T-helper 1 cell treated with Interleukin-12 subunit alpha and Interleukin-12 subunit beta and Interleukin-4 antibody, amounts not matched to agents 30 μg/mL and 1 μg/mL, for 36 hours (primary cell): Measurements from ENCODE around the gene HOXA1.

Experiments
- H3K27ac Mint-ChIP-seq: one replicate; pipeline ENCODE4 v1.8.0; 2021; ENCODE audit warnings: mild to moderate bottlenecking, mixed read lengths
- H3K27me3 Mint-ChIP-seq: one replicate; pipeline ENCODE4 v1.8.0; 2021; ENCODE audit warnings: low read depth, mixed read lengths
- H3K36me3 Mint-ChIP-seq: one replicate; pipeline ENCODE4 v1.8.0; 2021; ENCODE audit warnings: low read depth, mixed read lengths
- H3K4me1 Mint-ChIP-seq: one replicate; pipeline ENCODE4 v1.8.0; 2021; ENCODE audit warnings: low read depth, mixed read lengths
- H3K4me3 Mint-ChIP-seq: one replicate; pipeline ENCODE4 v1.8.0; 2021; ENCODE audit warnings: mild to moderate bottlenecking, moderate library complexity, mixed read lengths
- H3K9me3 Mint-ChIP-seq: one replicate; pipeline ENCODE4 v1.8.0; 2021; ENCODE audit warnings: mixed read lengths

The HOXA1 gene

DNA sequence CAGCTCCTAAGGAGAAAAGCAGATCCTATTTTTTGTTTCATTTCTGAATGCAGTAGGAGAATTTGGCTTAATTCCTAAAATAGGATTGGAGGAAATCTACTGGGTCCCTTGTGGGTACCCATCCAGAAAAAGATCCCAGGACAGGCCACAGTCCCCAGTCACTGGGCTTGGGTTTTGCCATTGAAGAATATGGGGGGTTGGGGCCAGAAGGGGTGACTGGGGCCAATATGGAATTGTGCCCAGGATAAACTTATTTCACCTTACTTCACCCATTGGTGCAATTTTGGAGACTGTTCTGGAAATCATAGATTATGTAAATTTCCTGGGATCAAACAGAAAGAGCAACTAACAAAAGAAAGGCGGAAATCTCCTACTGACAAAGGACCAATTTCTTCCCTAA, 42.7 kb upstream of the HOXA1 start:
- no peaks in the 10 kb centered on the region for H3K9me3 Mint-ChIP-seq
- H3K4me3 Mint-ChIP-seq, result no peak overlapping the region
- peaks cover 24% of the 10 kb centered on the region for H3K4me1 Mint-ChIP-seq
- H3K36me3 Mint-ChIP-seq, result no peaks in the 10 kb centered on the region
- H3K27ac Mint-ChIP-seq, result no peak overlapping the region
- peaks cover 43% of the 10 kb centered on the region for H3K27me3 Mint-ChIP-seq

- Mint-ChIP-seq H3K36me3 (no peaks in the 10 kb centered on the region), H3K4me3 (no peak overlapping the region), H3K9me3 (no peaks in the 10 kb centered on the region), H3K27ac (no peak overlapping the region), H3K4me1 (peaks cover 28% of the 10 kb centered on the region), H3K27me3 (peaks cover 47% of the 10 kb centered on the region)
Measured at GRCh38 chr7:27137640-27138315, 42.0 kb upstream of the HOXA1 start.

GRCh38 chr7:27134392-27134791, 38.6 kb upstream of the HOXA1 start:
- H3K4me1 Mint-ChIP-seq, result peaks cover 28% of the 10 kb centered on the region
- no peaks in the 10 kb centered on the region for H3K9me3 Mint-ChIP-seq
- H3K27me3 Mint-ChIP-seq, result peaks cover 58% of the 10 kb centered on the region
- peaks cover 1% of the 10 kb centered on the region for H3K36me3 Mint-ChIP-seq
- peak overlapping the region; percentile 34 for H3K27ac Mint-ChIP-seq
- H3K4me3 Mint-ChIP-seq, result peak overlapping the region; percentile 35

- Mint-ChIP-seq H3K36me3 (peaks cover 1% of the 10 kb centered on the region), H3K27ac (no peak overlapping the region), H3K9me3 (no peaks in the 10 kb centered on the region), H3K27me3 (peaks cover 62% of the 10 kb centered on the region), H3K4me1 (peaks cover 28% of the 10 kb centered on the region), H3K4me3 (peak overlapping the region; percentile 35)
Measured at GRCh38 chr7:27133409-27134231, 37.8 kb upstream of the HOXA1 start.

GRCh38 chr7:27132978-27133377, 37.2 kb upstream of the HOXA1 start:
- Mint-ChIP-seq H3K4me3 (no peak overlapping the region), H3K4me1 (peaks cover 28% of the 10 kb centered on the region), H3K9me3 (no peaks in the 10 kb centered on the region), H3K27me3 (peaks cover 65% of the 10 kb centered on the region), H3K36me3 (peaks cover 1% of the 10 kb centered on the region), H3K27ac (no peak overlapping the region)

DNA sequence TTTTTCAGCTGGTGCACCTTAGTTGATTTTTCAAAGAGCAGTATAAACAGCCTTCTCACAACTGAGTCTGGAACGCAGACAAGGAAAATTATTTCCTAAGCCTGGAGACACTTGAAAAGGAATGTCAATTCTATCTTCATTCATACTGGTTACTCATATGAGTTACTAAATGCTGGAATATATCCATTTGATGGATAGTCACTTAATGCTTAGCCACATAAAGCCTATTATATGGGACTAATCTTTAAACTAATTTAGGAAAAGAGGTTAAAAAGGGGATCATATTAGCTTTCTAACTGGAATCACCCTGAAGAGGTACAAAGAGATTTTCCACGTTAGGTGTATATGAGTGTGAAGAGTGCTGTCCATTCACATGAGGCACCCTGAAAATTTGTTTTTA, 36.4 kb upstream of the HOXA1 start:
- Mint-ChIP-seq H3K4me3 (no peak overlapping the region), H3K4me1 (peaks cover 27% of the 10 kb centered on the region), H3K36me3 (peaks cover 1% of the 10 kb centered on the region), H3K27me3 (peaks cover 66% of the 10 kb centered on the region), H3K9me3 (no peaks in the 10 kb centered on the region), H3K27ac (no peak overlapping the region)

GRCh38 chr7:27131390-27131819, 35.6 kb upstream of the HOXA1 start:
- peaks cover 71% of the 10 kb centered on the region for H3K27me3 Mint-ChIP-seq
- H3K36me3 Mint-ChIP-seq, result peaks cover 1% of the 10 kb centered on the region
- H3K27ac Mint-ChIP-seq, result no peak overlapping the region
- peak overlapping the region; percentile 40 for H3K4me3 Mint-ChIP-seq
- peaks cover 27% of the 10 kb centered on the region for H3K4me1 Mint-ChIP-seq
- no peaks in the 10 kb centered on the region for H3K9me3 Mint-ChIP-seq

DNA sequence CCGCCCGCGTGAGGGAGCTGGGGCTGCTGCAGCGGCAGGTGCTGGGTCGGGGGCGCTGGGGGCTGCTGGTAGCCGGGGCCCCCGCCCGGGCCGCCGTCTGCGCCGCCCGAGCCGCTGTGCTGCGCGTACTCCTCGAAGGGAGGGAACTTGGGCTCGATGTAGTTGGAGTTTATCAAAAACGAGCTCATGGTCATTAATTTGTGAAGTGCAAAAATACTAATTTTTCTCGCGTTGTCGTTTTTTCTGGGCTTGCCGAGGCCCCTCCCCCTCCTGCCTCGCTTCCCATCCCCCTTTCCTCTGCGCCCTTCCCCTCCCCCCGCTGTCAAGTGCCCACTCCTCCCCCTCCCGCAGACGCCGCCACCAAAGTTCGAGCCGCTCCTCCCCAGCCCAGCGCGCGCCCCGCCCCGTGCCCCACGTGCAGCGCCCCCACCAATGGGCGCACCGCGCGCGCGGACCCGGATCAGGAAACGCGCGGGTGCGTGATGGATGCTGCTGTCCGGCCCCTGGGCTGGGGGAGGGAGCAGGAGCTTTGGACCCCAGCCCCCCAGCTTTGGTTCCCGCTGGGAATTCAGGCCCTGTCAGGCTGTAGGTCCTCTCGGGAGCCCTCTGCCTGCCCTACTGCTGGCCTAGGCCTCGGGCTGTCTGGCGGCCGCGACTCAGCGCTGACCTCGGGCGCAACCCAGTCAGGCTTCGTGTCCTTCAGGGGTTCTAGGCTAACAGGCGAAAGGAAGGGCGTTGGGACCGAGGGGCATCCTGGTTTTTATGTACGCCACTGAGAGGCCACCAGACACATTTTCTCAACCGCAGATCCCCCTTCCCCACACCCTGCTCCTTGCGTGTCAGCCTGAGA, 35.0 kb upstream of the HOXA1 start, which contains the start of gene HOXA4:
TSS of gene HOXA4 (minus strand) at position 218 of the 850 bp plus-strand sequence. CDS start at position 194, 24 bp downstream.
- no peaks in the 10 kb centered on the region for H3K9me3 Mint-ChIP-seq
- H3K27ac Mint-ChIP-seq, result no peak within 1 kb of the TSS
- peaks cover 22% of the 10 kb centered on the region for H3K4me1 Mint-ChIP-seq
- H3K27me3 Mint-ChIP-seq, result peaks cover 69% of the 10 kb centered on the region
- peaks cover 1% of the 10 kb centered on the region for H3K36me3 Mint-ChIP-seq
- H3K4me3 Mint-ChIP-seq, result peak within 1 kb of the TSS; percentile 67

GRCh38 chr7:27129729-27130539, 34.1 kb upstream of the HOXA1 start:
- H3K27ac Mint-ChIP-seq, result no peak overlapping the region
- peaks cover 68% of the 10 kb centered on the region for H3K27me3 Mint-ChIP-seq
- H3K9me3 Mint-ChIP-seq, result no peaks in the 10 kb centered on the region
- peaks cover 1% of the 10 kb centered on the region for H3K36me3 Mint-ChIP-seq
- H3K4me3 Mint-ChIP-seq, result no peak overlapping the region
- H3K4me1 Mint-ChIP-seq, result peaks cover 17% of the 10 kb centered on the region

DNA sequence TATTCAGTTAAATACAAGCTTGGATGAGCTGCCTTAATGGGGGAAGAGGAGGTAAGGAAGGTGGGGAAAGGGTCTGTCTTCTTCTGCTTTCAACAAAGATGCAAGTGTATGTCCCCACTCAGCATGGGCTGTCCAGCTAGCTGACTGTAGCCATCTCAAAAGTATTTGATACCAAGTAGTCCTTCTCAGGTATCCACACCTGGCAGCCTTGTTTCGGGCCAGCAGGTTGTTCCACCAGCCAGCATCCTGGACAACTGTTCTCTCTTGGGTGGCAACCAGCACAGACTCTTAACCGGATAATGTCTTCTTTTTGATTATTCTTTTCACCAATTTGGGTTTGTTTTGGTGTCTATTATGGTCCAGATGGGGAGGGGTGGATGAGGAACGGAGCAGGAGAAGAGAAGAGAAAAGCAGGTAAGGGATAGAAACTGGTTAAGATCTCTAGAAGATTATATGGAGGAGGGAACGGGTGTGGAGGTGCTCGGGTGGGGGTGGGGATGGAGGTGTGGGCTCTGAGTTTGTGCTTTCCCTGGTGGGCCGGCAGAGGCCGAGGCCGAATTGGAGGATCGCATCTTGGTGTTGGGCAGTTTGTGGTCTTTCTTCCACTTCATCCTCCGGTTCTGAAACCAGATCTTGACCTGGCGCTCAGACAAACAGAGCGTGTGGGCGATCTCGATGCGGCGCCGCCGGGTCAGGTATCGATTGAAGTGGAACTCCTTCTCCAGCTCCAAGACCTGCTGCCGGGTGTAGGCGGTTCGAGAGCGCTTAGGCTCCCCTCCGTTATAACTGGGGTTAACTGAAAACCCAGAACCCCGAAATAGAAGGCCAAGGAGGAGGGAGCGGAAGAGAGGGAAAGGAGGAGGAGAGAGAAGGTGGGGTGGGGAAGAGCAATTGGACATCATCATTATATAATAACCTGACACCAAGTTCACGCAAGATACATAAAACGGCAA, 33.3 kb upstream of the HOXA1 start:
- peak overlapping the region; percentile 50 for H3K4me3 Mint-ChIP-seq
- peaks cover 1% of the 10 kb centered on the region for H3K36me3 Mint-ChIP-seq

GRCh38 chr7:27128034-27128433, 32.2 kb upstream of the HOXA1 start:
- Mint-ChIP-seq H3K27me3 (peaks cover 53% of the 10 kb centered on the region), H3K27ac (no peak overlapping the region), H3K4me1 (no peaks in the 10 kb centered on the region), H3K36me3 (peaks cover 1% of the 10 kb centered on the region), H3K9me3 (no peaks in the 10 kb centered on the region), H3K4me3 (no peak overlapping the region)

More for the DNA sequence above, 33.3 kb upstream of the HOXA1 start:
- Mint-ChIP-seq H3K27me3 (peaks cover 60% of the 10 kb centered on the region), H3K4me1 (peaks cover 8% of the 10 kb centered on the region), H3K27ac (no peak overlapping the region), H3K9me3 (no peaks in the 10 kb centered on the region)

- Mint-ChIP-seq H3K27ac (no peak overlapping the region), H3K36me3 (no peaks in the 10 kb centered on the region), H3K27me3 (peaks cover 48% of the 10 kb centered on the region), H3K9me3 (no peaks in the 10 kb centered on the region), H3K4me1 (no peaks in the 10 kb centered on the region), H3K4me3 (no peak overlapping the region)
Measured at GRCh38 chr7:27126596-27127327, 31.0 kb upstream of the HOXA1 start.
